Stomach (tissue), 19 donors: ENCODE data around the gene CDC14C. TPM values are rescaled to one million over a fixed set of nuclear protein-coding genes. Genes with fewer than 3 reads are reported as not detected.

ENCODE experiments used
- DNase-seq, 2 donors: peaks; one replicate each; pipeline versions ENCODE4 v3.0.0 to v3.0.0-alpha.2; 2013 to 2019
- H3K27ac ChIP-seq, 5 donors: fragments of 200-600 bp in 4 of 5; sonication (generic) in 4 of 5; one replicate each; pipeline ENCODE4 v1.5.1; 2013 to 2019; ENCODE audit warnings: mild to moderate bottlenecking in 1 of 5, moderate library complexity in 1 of 5
- H3K27me3 ChIP-seq, 3 donors: fragments of 200-600 bp; sonication (generic); one replicate each; pipeline ENCODE4 v1.5.1; 2017 to 2019; ENCODE audit warnings: mixed run types in 1 of 3
- H3K36me3 ChIP-seq, 4 donors: fragments of 200-600 bp; sonication (generic); 1 replicate in 3 of 4; 2 replicates in 1 of 4; pipeline ENCODE4 v1.5.1; 2016 to 2019
- H3K4me1 ChIP-seq, 4 donors: fragments of 200-600 bp; sonication (generic); one replicate each; pipeline ENCODE4 v1.5.1; 2016 to 2019
- H3K4me3 ChIP-seq, 4 donors: fragments of 200-600 bp; sonication (generic) in 3 of 4; one replicate each; pipeline ENCODE4 v1.5.1; 2016 to 2019; ENCODE audit warnings: mild to moderate bottlenecking in 1 of 4
- H3K9me3 ChIP-seq, 4 donors: fragments of 200-600 bp; sonication (generic); one replicate each; pipeline ENCODE4 v1.5.1; 2016 to 2019
- CTCF ChIP-seq, 7 experiments: fragments of 450-650 bp in 4 of 7; fragments of 200-600 bp in 3 of 7; sonication (generic) in 3 of 7; IDR thresholded peaks; one replicate each; pipeline ENCODE4 v1.5.1; 2016 to 2019; ENCODE audit warnings: antibody characterized with exemption in 7 of 7, control low read depth in 2 of 7, mild to moderate bottlenecking in 1 of 7
- EP300 ChIP-seq: sonication (generic); formaldehyde crosslinking; IDR thresholded peaks from one replicate; pipeline ENCODE4 v1.6.1; 2017; ENCODE audit warnings: antibody characterized with exemption
- POLR2A ChIP-seq, 4 donors: fragments of 450-650 bp; IDR thresholded peaks; one replicate each; pipeline ENCODE4 v1.6.1; 2016; ENCODE audit warnings: antibody characterized with exemption in 4 of 4, control low read depth in 2 of 4, mild to moderate bottlenecking in 1 of 4, moderate library complexity in 1 of 4
- POLR2AphosphoS5 ChIP-seq, 3 donors: sonication (generic); formaldehyde crosslinking; IDR thresholded peaks; one replicate each; pipeline ENCODE4 v1.6.1; 2016; ENCODE audit warnings: antibody characterized with exemption in 3 of 3
- WGBS, 5 donors: extraction: QIAGEN DNeasy Blood & Tissue Kit in 3 of 5; methylation state at CpG; one replicate each; pipeline versions ENCODE4 v1.1.5 to v1.1.7; 2013 to 2018; 5-methylcytosine and 5-hydroxymethylcytosine counted together
- intact Hi-C: fragments of 100-400 bp; cut with DNase I; formaldehyde crosslinking; loops from one replicate; pipeline ENCODE4 v1.15.1; 2023; ENCODE audit warnings: low total_unique reads
- long read RNA-seq, 10 donors: transcript quantifications; one replicate each; lab custom pipeline, GENCODE V29; 2026
- polyA plus RNA-seq, 3 donors: library from polyadenylated mRNA; stranded (reverse); fragments of 200-250 nt; gene quantifications; one replicate each; pipeline ENCODE4 v1.2.3, GENCODE V29; 2013
- total RNA-seq, 5 donors: library from RNA; depleted of rRNA; stranded (reverse); fragments of >200 nt; gene quantifications; one replicate each; pipeline versions ENCODE4 v1.1.0 to v1.2.3, GENCODE V29; 2014 to 2016
- donor health status: healthy with polysubstance abuse.
- donor health status: Bipolar disorder and iron deficiency.
- donor health status: healthy.

CDC14C gene
- total RNA-seq: not detected
- not detected for polyA plus RNA-seq
- long read RNA-seq, donor 1: 0 reads
- long read RNA-seq, donor 2: 0 reads
- long read RNA-seq, donor 3: 0 reads
- long read RNA-seq, donor 4: 0 reads
- long read RNA-seq, donor 5: 0 reads
- long read RNA-seq, donor 6: 0 reads
- long read RNA-seq, donor 7: 0 reads
- long read RNA-seq, donor 8: 0 reads
- long read RNA-seq, donor 9: 0 reads
- long read RNA-seq, donor 10: 0 reads

GRCh38 chr7:48924433-48924832 lies at the start of gene CDC14C:
Gene CDC14C, plus strand, starts transcription at chr7:48924547. Its CDS starts 126 bp downstream, at chr7:48924673.
- H3K9me3 ChIP-seq: peaks cover 0 to 11% (median 2%) of the 10 kb centered on the region in 4 donors
- no peaks in the 10 kb centered on the region for H3K27me3 ChIP-seq
- intact Hi-C loops: no loop called here
- TF ChIP-seq EP300: no peak
- TF ChIP-seq CTCF (IDR thresholded peaks at IDR 0.05): no peak
- no peak for TF ChIP-seq POLR2A (IDR thresholded peaks at IDR 0.05)
- TF ChIP-seq POLR2AphosphoS5 (IDR thresholded peaks at IDR 0.05): no peak
- 87 to 97% (median 97%) methylated on average over 34 to 46 of the region's 46 CpGs for WGBS, 5 donors
- H3K36me3 ChIP-seq: no peaks in the 10 kb centered on the region
- H3K4me3 ChIP-seq: no peak within 1 kb of the TSS
- H3K4me1 ChIP-seq: no peaks in the 10 kb centered on the region
- H3K27ac ChIP-seq: no peak within 1 kb of the TSS
- no peak for DNase-seq

- peak in 1 of 2 donors; percentile 69 for DNase-seq
- H3K27ac ChIP-seq: no peak overlapping the region
- no peaks in the 10 kb centered on the region for H3K36me3 ChIP-seq
- no peaks in the 10 kb centered on the region for H3K27me3 ChIP-seq
- H3K9me3 ChIP-seq: no peaks in the 10 kb centered on the region
- no peaks in the 10 kb centered on the region for H3K4me1 ChIP-seq
- intact Hi-C loops: no loop called here
- 43 to 46% (median 44%) methylated on average over 14 of the region's 14 CpGs for WGBS, 5 donors
- no peak overlapping the region for H3K4me3 ChIP-seq
- TF ChIP-seq EP300 (no peak), POLR2A (IDR thresholded peaks at IDR 0.05) (no peak), POLR2AphosphoS5 (IDR thresholded peaks at IDR 0.05) (no peak), CTCF (IDR thresholded peaks at IDR 0.05) (no peak)
Observed at GRCh38 chr7:48875045-48875916, 49.1 kb upstream of the CDC14C start.

- H3K4me1 ChIP-seq: no peaks in the 10 kb centered on the region
- TF ChIP-seq EP300 (no peak), POLR2A (IDR thresholded peaks at IDR 0.05) (no peak), CTCF (IDR thresholded peaks at IDR 0.05) (no peak), POLR2AphosphoS5 (IDR thresholded peaks at IDR 0.05) (no peak)
- no peak for DNase-seq
- H3K27me3 ChIP-seq: no peaks in the 10 kb centered on the region
- 74 to 84% (median 83%) methylated on average over 3 of the region's 3 CpGs for WGBS, 5 donors
- no peak overlapping the region for H3K27ac ChIP-seq
- H3K36me3 ChIP-seq: no peaks in the 10 kb centered on the region
- no peak overlapping the region for H3K4me3 ChIP-seq
- H3K9me3 ChIP-seq: no peaks in the 10 kb centered on the region
- intact Hi-C loops: no loop called here
Observed at GRCh38 chr7:48876087-48876486, 48.3 kb upstream of the CDC14C start.

GRCh38 chr7:48880851-48881250 lies 43.5 kb upstream of the CDC14C start:
- 39 to 67% (median 62%) methylated on average over 2 of the region's 2 CpGs for WGBS, 5 donors
- Histone ChIP-seq H3K27me3 (no peaks in the 10 kb centered on the region), H3K4me3 (no peak overlapping the region), H3K36me3 (no peaks in the 10 kb centered on the region), H3K4me1 (no peaks in the 10 kb centered on the region), H3K9me3 (peaks cover 0 to 1% (median 0%) of the 10 kb centered on the region in 4 donors), H3K27ac (no peak overlapping the region)
- TF ChIP-seq CTCF (IDR thresholded peaks at IDR 0.05) (no peak), EP300 (no peak), POLR2AphosphoS5 (IDR thresholded peaks at IDR 0.05) (no peak), POLR2A (IDR thresholded peaks at IDR 0.05) (no peak)
- DNase-seq: no peak
- intact Hi-C loops: no loop called here
